Activated B cell treated with CpG ODN at 0.5 μM for 24 hours (primary cell): ENCODE data around the gene SYCP2. TPM values are rescaled to one million over a fixed set of nuclear protein-coding genes. Genes with fewer than 3 reads are reported as not detected.

Experiments
- ATAC-seq: fragments of 200-7000 bp; cut with Tn5 transposase; one replicate; pipeline ENCODE4 v1.10.0; 2021; ENCODE audit warnings: low read depth, mild to moderate bottlenecking, moderate library complexity
- CTCF ChIA-PET: fragments of 350-600 bp; sonication (Branson Sonifier 250); formaldehyde crosslinking; loops from one replicate; lab custom pipeline; 2021; ENCODE audit warnings: antibody characterized with exemption; lab: Charles Lee
- POLR2A ChIA-PET: fragments of 350-600 bp; sonication (Branson Sonifier 250); formaldehyde crosslinking; loops from one replicate; lab custom pipeline; 2021; ENCODE audit warnings: antibody characterized with exemption; lab: Charles Lee
- DNase-seq: peaks from one replicate; pipeline ENCODE4 v3.0.0; 2022
- H3K27ac Mint-ChIP-seq: one replicate; pipeline ENCODE4 v1.8.0; 2020; ENCODE audit warnings: mixed read lengths
- H3K27me3 Mint-ChIP-seq: one replicate; pipeline ENCODE4 v1.8.0; 2021; ENCODE audit warnings: mixed read lengths
- H3K36me3 Mint-ChIP-seq: one replicate; pipeline ENCODE4 v1.8.0; 2021; ENCODE audit warnings: low read depth, mixed read lengths
- H3K4me1 Mint-ChIP-seq: one replicate; pipeline ENCODE4 v1.8.0; 2021; ENCODE audit warnings: mixed read lengths
- H3K4me3 Mint-ChIP-seq: one replicate; pipeline ENCODE4 v1.8.0; 2020; ENCODE audit warnings: mild to moderate bottlenecking, mixed read lengths
- H3K9me3 Mint-ChIP-seq: one replicate; pipeline ENCODE4 v1.8.0; 2020; ENCODE audit warnings: mixed read lengths
- CTCF ChIP-seq: fragments of 200-600 bp; IDR thresholded peaks from one replicate; pipeline ENCODE4 v1.8.0; 2022; ENCODE audit warnings: antibody characterized with exemption, mild to moderate bottlenecking
- intact Hi-C: fragments of 100-400 bp; cut with micrococcal nuclease; formaldehyde crosslinking; loops from one replicate; pipeline ENCODE4 v1.15.1; 2024
- total RNA-seq: library from RNA; stranded (reverse); gene quantifications from 2 replicates; pipeline ENCODE4 v1.2.3, GENCODE V29; 2022

Gene SYCP2
- total RNA-seq, 1 donor from 2014 or later, result 1.3 TPM

DNA sequence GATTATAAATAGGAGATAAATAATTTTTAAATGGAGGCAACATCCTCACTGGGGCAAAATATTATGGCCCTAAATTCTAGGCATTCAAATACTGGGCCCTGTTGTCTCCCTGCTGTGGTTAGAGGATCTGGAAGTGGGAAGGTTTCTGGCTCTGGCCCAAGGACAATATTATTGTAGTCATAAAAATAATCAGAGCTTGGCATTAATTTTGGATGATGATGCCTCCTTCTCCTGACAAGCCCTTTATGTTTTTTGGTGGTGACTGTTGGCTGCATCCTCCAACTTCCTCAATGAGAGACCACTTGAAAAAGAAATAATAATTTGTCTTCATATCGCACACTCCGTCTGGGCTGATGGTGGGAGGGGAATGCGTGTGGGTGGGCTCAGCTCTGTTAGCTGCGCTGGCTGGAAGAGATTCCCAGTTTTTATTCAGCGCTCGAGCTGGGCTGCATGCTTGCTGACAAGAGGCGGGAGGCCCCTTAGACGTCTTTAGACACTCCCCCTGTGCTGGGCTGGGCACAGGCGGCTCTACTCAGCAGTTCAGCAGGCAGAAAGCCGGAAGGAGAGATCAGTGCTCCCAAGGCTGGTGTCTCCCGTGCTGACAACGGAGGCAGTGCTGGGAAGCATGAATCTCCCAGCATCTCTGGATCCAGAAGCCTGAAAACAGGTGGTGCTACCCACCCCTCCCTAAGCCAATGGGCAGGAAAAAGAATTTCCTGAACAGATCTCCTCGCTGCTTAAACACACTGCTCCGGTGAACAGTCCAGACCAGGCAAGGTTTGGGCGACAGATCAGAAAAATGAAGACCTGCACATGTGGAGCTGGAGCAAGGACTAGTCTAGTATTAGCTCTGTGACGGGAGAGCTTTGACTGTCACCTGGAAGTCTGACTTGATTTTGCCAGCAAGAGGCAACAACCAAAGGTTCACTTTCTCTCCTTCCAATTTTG is 97.7 kb downstream of the SYCP2 start:
- H3K9me3 Mint-ChIP-seq, result no peaks in the 10 kb centered on the region
- no peak for TF ChIP-seq CTCF
- ChIA-PET POLR2A (no interaction called here), CTCF (no interaction called here)
- intact Hi-C loops, result no loop called here
- H3K27ac Mint-ChIP-seq, result no peak overlapping the region
- ATAC-seq, result no peak
- H3K4me3 Mint-ChIP-seq, result no peak overlapping the region
- H3K36me3 Mint-ChIP-seq, result no peaks in the 10 kb centered on the region
- no peaks in the 10 kb centered on the region for H3K4me1 Mint-ChIP-seq
- DNase-seq, result no peak
- H3K27me3 Mint-ChIP-seq, result peaks cover 25% of the 10 kb centered on the region

GRCh38 chr20:59835057-59835447 is 98.4 kb downstream of the SYCP2 start:
- H3K9me3 Mint-ChIP-seq, result no peaks in the 10 kb centered on the region
- no peak overlapping the region for H3K4me3 Mint-ChIP-seq
- H3K36me3 Mint-ChIP-seq, result no peaks in the 10 kb centered on the region
- POLR2A ChIA-PET, result no interaction called here
- H3K27me3 Mint-ChIP-seq, result peaks cover 25% of the 10 kb centered on the region
- CTCF ChIA-PET, result no interaction called here
- ATAC-seq, result no peak
- no peak for TF ChIP-seq CTCF
- intact Hi-C loops, result no loop called here
- DNase-seq, result no peak
- no peaks in the 10 kb centered on the region for H3K4me1 Mint-ChIP-seq
- no peak overlapping the region for H3K27ac Mint-ChIP-seq

GRCh38 chr20:59832406-59833363 is 100.8 kb downstream of the SYCP2 start:
- no peak overlapping the region for H3K4me3 Mint-ChIP-seq
- DNase-seq (no peak), ATAC-seq (no peak)
- H3K4me1 Mint-ChIP-seq, result no peaks in the 10 kb centered on the region
- POLR2A ChIA-PET, result no interaction called here
- H3K9me3 Mint-ChIP-seq, result no peaks in the 10 kb centered on the region
- CTCF ChIA-PET, result no interaction called here
- TF ChIP-seq CTCF, result no peak
- intact Hi-C loops, result no loop called here
- H3K27me3 Mint-ChIP-seq, result peaks cover 26% of the 10 kb centered on the region
- no peak overlapping the region for H3K27ac Mint-ChIP-seq
- H3K36me3 Mint-ChIP-seq, result no peaks in the 10 kb centered on the region

GRCh38 chr20:59831916-59832270 is 101.5 kb downstream of the SYCP2 start:
- H3K27me3 Mint-ChIP-seq, result peaks cover 26% of the 10 kb centered on the region
- H3K4me3 Mint-ChIP-seq, result no peak overlapping the region
- ChIA-PET POLR2A (no interaction called here), CTCF (no interaction called here)
- intact Hi-C loops, result no loop called here
- no peaks in the 10 kb centered on the region for H3K36me3 Mint-ChIP-seq
- no peak overlapping the region for H3K27ac Mint-ChIP-seq
- ATAC-seq (no peak), DNase-seq (no peak)
- no peaks in the 10 kb centered on the region for H3K4me1 Mint-ChIP-seq
- H3K9me3 Mint-ChIP-seq, result no peaks in the 10 kb centered on the region
- TF ChIP-seq CTCF, result no peak
